Measurements from ENCODE around the gene MAPK9. TPM values are rescaled to one million over a fixed set of nuclear protein-coding genes. Genes with fewer than 3 reads are reported as not detected.

Gene MAPK9
- total RNA-seq, 6 experiments from 2014 or later = 14.4 to 18.6 (median 15.6) TPM

- intact Hi-C loops (cut with DNase I) = no loop called here
- 100% methylated on average over 4 of the region's 7 CpGs for WGBS (ENCODE audit: insufficient coverage, low coverage, low lambda C conversion rate, missing lambda C conversion rate)
Measured at GRCh38 chr5:180251887-180252286, 40.0 kb downstream of the MAPK9 start.

GRCh38 chr5:180251141-180251540 is 40.7 kb downstream of the MAPK9 start:
- intact Hi-C loops (cut with DNase I) = no loop called here
- no peak for ATAC-seq
- Histone ChIP-seq H3K4me1 (no peaks in the 10 kb centered on the region), H3K27me3 (no peaks in the 10 kb centered on the region), H3K27ac (no peak overlapping the region), H3K4me3 (no peak overlapping the region), H3K36me3 (peaks cover 0 to 25% (median 9%) of the 10 kb centered on the region in 4 donors), H3K9me3 (peaks cover 0 to 26% (median 6%) of the 10 kb centered on the region in 4 donors)
- DNase-seq = no peak
- TF ChIP-seq POLR2A (IDR thresholded peaks at IDR 0.05) (no peak), CTCF (IDR thresholded peaks at IDR 0.05) (no peak)
- 83% methylated on average over 5 of the region's 9 CpGs for WGBS (ENCODE audit: insufficient coverage, low coverage, low lambda C conversion rate, missing lambda C conversion rate)

More at GRCh38 chr5:180251887-180252286, 40.0 kb downstream of the MAPK9 start:
- Histone ChIP-seq H3K36me3 (peaks cover 0 to 27% (median 9%) of the 10 kb centered on the region in 4 donors), H3K4me3 (no peak overlapping the region), H3K4me1 (no peaks in the 10 kb centered on the region), H3K27ac (no peak overlapping the region), H3K9me3 (peaks cover 0 to 32% (median 6%) of the 10 kb centered on the region in 4 donors), H3K27me3 (no peaks in the 10 kb centered on the region)
- DNase-seq (no peak), ATAC-seq (no peak)
- no peak for TF ChIP-seq CTCF (IDR thresholded peaks at IDR 0.05)
- no peak for TF ChIP-seq POLR2A (IDR thresholded peaks at IDR 0.05)

DNA sequence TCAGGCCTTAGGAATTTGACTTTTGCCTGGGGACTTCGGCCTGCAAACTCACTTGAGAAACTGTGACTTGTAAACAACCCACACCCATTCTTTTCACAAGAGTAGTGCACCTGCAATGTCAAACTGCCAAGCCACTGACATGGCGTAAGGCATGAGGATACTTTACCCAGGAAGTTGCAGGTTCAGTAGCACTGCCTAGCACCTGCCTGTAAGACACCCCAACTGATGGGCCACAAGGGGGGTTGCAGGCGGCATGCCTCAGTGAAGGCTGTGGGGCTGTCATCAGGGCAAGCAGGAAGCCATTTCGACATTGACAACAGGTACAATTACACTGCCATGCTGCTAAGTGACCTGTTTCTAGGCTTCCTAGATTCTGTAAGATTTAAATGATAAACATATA is 41.6 kb downstream of the MAPK9 start:
- WGBS (ENCODE audit: insufficient coverage, low coverage, low lambda C conversion rate, missing lambda C conversion rate) = 95% methylated on average over 2 of the region's 4 CpGs
- no peak for ATAC-seq
- H3K36me3 ChIP-seq = peaks cover 0 to 21% (median 9%) of the 10 kb centered on the region in 4 donors

GRCh38 chr5:180241600-180241999 is 50.3 kb downstream of the MAPK9 start:
- H3K4me1 ChIP-seq = no peaks in the 10 kb centered on the region
- no peak for DNase-seq
- peaks cover 0 to 49% (median 4%) of the 10 kb centered on the region in 4 donors for H3K36me3 ChIP-seq
- ATAC-seq = no peak
- no peak for TF ChIP-seq CTCF (IDR thresholded peaks at IDR 0.05)
- TF ChIP-seq POLR2A (IDR thresholded peaks at IDR 0.05) = no peak
- peaks cover 0 to 5% (median 2%) of the 10 kb centered on the region in 4 donors for H3K9me3 ChIP-seq
- intact Hi-C loops (cut with DNase I) = no loop called here
- H3K27ac ChIP-seq = no peak overlapping the region
- no peak overlapping the region for H3K4me3 ChIP-seq
- WGBS (ENCODE audit: insufficient coverage, low coverage, low lambda C conversion rate, missing lambda C conversion rate) = 100% methylated on average over 1 of the region's 5 CpGs
- H3K27me3 ChIP-seq = no peaks in the 10 kb centered on the region

More for the DNA sequence above, 41.6 kb downstream of the MAPK9 start:
- peaks cover 0 to 20% (median 6%) of the 10 kb centered on the region in 4 donors for H3K9me3 ChIP-seq
- no peak for TF ChIP-seq CTCF (IDR thresholded peaks at IDR 0.05)
- no peak for DNase-seq
- no peak overlapping the region for H3K4me3 ChIP-seq
- H3K27me3 ChIP-seq = no peaks in the 10 kb centered on the region
- no peak overlapping the region for H3K27ac ChIP-seq
- intact Hi-C loops (cut with DNase I) = no loop called here
- no peaks in the 10 kb centered on the region for H3K4me1 ChIP-seq

GRCh38 chr5:180238631-180239030 is 53.3 kb downstream of the MAPK9 start:
- Histone ChIP-seq H3K9me3 (peaks cover 0 to 8% (median 2%) of the 10 kb centered on the region in 4 donors), H3K36me3 (peaks cover 0 to 58% (median 9%) of the 10 kb centered on the region in 4 donors), H3K27me3 (no peaks in the 10 kb centered on the region), H3K4me1 (no peaks in the 10 kb centered on the region), H3K27ac (no peak overlapping the region), H3K4me3 (no peak overlapping the region)
- TF ChIP-seq CTCF (IDR thresholded peaks at IDR 0.05) (no peak), POLR2A (IDR thresholded peaks at IDR 0.05) (no peak)
- intact Hi-C loops (cut with DNase I) = no loop called here
- no CpG with 5 or more reads among the region's 2 CpGs for WGBS (ENCODE audit: insufficient coverage, low coverage, low lambda C conversion rate, missing lambda C conversion rate)
- DNase-seq (no peak), ATAC-seq (no peak)

Data from right lobe of liver (tissue), 6 donors.